HUES48 (cell line): Measurements from ENCODE around the gene EVC2.

ENCODE experiments used
- H3K27ac ChIP-seq: one replicate; pipeline ENCODE4 v1.7.0; 2013; ENCODE audit warnings: low read depth, low read length, inconsistent platforms
- H3K27me3 ChIP-seq: 2 replicates; pipeline ENCODE4 v1.6.1; 2013; ENCODE audit warnings: mild to moderate bottlenecking, low read length; ENCODE audit not compliant: control insufficient read depth, insufficient read depth
- H3K36me3 ChIP-seq: 2 replicates; pipeline ENCODE4 v1.6.1; 2013; ENCODE audit warnings: low read length; ENCODE audit not compliant: control insufficient read depth, insufficient read depth
- H3K4me1 ChIP-seq: 2 replicates; pipeline ENCODE4 v1.6.1; 2013; ENCODE audit warnings: mild to moderate bottlenecking, low read length; ENCODE audit not compliant: control insufficient read depth, insufficient read depth
- H3K4me3 ChIP-seq: 2 replicates; pipeline ENCODE4 v1.5.1; 2013; ENCODE audit warnings: mild to moderate bottlenecking, low read depth, low read length
- H3K9ac ChIP-seq: 2 replicates; pipeline ENCODE4 v1.6.1; 2013; ENCODE audit warnings: mild to moderate bottlenecking, low read depth, low read length, moderate library complexity
- H3K9me3 ChIP-seq: 2 replicates; pipeline ENCODE4 v1.6.1; 2013; ENCODE audit warnings: low read length; ENCODE audit not compliant: control insufficient read depth, insufficient read depth

The EVC2 gene

GRCh38 chr4:5541169-5541568, 167.2 kb downstream of the EVC2 start:
- Histone ChIP-seq H3K4me3 (no peak overlapping the region), H3K27me3 (no peaks in the 10 kb centered on the region), H3K4me1 (no peaks in the 10 kb centered on the region)

GRCh38 chr4:5539584-5539983, 168.8 kb downstream of the EVC2 start:
- H3K9ac ChIP-seq = no peak overlapping the region
- no peaks in the 10 kb centered on the region for H3K4me1 ChIP-seq
- no peak overlapping the region for H3K27ac ChIP-seq
- H3K9me3 ChIP-seq = no peaks in the 10 kb centered on the region
- H3K36me3 ChIP-seq = no peaks in the 10 kb centered on the region
- no peak overlapping the region for H3K4me3 ChIP-seq
- no peaks in the 10 kb centered on the region for H3K27me3 ChIP-seq

More at GRCh38 chr4:5541169-5541568, 167.2 kb downstream of the EVC2 start:
- no peak overlapping the region for H3K9ac ChIP-seq
- no peak overlapping the region for H3K27ac ChIP-seq
- H3K36me3 ChIP-seq = no peaks in the 10 kb centered on the region
- H3K9me3 ChIP-seq = no peaks in the 10 kb centered on the region

- Histone ChIP-seq H3K4me3 (no peak overlapping the region), H3K9ac (no peak overlapping the region), H3K4me1 (no peaks in the 10 kb centered on the region), H3K9me3 (no peaks in the 10 kb centered on the region), H3K27me3 (no peaks in the 10 kb centered on the region), H3K27ac (no peak overlapping the region), H3K36me3 (no peaks in the 10 kb centered on the region)
Observed at GRCh38 chr4:5532100-5532499, 176.3 kb downstream of the EVC2 start.

GRCh38 chr4:5528031-5528436, 180.3 kb downstream of the EVC2 start:
- Histone ChIP-seq H3K36me3 (no peaks in the 10 kb centered on the region), H3K9me3 (no peaks in the 10 kb centered on the region), H3K4me3 (no peak overlapping the region), H3K27ac (no peak overlapping the region), H3K4me1 (no peaks in the 10 kb centered on the region), H3K27me3 (no peaks in the 10 kb centered on the region), H3K9ac (no peak overlapping the region)

DNA sequence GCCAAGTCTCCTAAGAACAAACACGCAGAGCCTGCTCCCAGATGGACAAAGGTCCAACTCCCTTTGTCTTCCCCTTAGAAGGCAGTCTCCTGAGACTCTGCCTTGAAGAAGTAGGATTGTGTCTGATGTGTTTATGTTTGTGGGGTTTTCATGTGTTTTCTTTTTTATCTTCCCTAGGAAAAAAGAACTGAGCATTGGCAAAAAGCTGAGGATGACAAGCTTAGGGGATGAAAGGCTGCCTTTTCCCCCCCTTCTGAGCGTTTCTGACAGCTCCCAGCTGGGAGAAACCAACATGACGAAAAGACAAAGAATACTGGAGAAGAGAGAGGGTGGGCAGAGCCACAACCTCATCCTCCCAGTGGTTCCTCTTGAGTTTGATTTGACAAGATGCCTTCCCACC, 181.1 kb downstream of the EVC2 start:
- Histone ChIP-seq H3K27ac (no peak overlapping the region), H3K4me3 (no peak overlapping the region), H3K4me1 (no peaks in the 10 kb centered on the region), H3K9me3 (no peaks in the 10 kb centered on the region), H3K27me3 (no peaks in the 10 kb centered on the region), H3K9ac (no peak overlapping the region), H3K36me3 (no peaks in the 10 kb centered on the region)

DNA sequence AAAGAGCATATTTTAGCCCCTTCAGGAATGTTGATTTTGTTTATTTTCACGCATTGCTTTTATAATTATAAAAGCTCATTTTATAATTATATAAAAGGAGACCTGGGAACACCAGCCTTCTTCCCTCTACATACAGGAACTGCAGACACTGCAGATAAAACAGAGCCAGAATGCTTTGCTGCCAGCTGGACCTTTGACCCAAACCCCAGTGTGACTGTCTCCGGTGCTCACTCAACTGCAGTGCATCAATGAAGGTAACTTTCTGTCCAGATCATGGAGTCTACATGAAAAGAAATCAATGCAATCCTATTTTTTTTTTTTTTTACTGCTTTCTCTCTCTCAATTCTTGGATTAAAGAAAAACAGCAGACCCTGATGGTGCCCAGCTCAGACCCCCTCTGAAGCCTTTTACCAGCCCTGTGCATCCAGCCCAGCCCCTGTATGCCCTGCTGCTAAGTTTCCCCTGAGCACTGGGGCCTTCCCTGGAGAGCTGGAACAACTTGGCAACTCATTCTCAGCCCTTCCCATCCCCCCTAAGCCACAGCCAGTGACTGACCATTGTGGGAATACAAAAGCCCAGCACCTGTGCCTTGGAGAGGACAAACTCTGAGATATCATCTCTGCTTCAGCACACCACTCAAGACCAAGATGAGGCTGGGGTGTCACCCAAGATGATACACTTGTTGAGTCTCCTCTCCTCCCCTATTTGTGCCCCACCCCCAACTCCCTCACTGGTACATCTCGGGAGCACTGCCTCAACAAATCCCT, 182.1 kb downstream of the EVC2 start:
- no peaks in the 10 kb centered on the region for H3K4me1 ChIP-seq
- H3K9ac ChIP-seq = no peak overlapping the region
- H3K27me3 ChIP-seq = no peaks in the 10 kb centered on the region
- H3K27ac ChIP-seq = no peak overlapping the region
- no peaks in the 10 kb centered on the region for H3K9me3 ChIP-seq
- H3K36me3 ChIP-seq = no peaks in the 10 kb centered on the region
- H3K4me3 ChIP-seq = no peak overlapping the region

- Histone ChIP-seq H3K36me3 (no peaks in the 10 kb centered on the region), H3K4me1 (no peaks in the 10 kb centered on the region), H3K27me3 (no peaks in the 10 kb centered on the region), H3K9me3 (no peaks in the 10 kb centered on the region), H3K4me3 (no peak overlapping the region), H3K9ac (no peak overlapping the region), H3K27ac (no peak overlapping the region)
Observed at GRCh38 chr4:5524446-5525299, 183.7 kb downstream of the EVC2 start.

- H3K4me3 ChIP-seq = no peak overlapping the region
- no peaks in the 10 kb centered on the region for H3K4me1 ChIP-seq
- no peaks in the 10 kb centered on the region for H3K36me3 ChIP-seq
- no peak overlapping the region for H3K27ac ChIP-seq
- H3K9ac ChIP-seq = no peak overlapping the region
- H3K27me3 ChIP-seq = no peaks in the 10 kb centered on the region
- peaks cover 20% of the 10 kb centered on the region for H3K9me3 ChIP-seq
Observed at GRCh38 chr4:5517372-5517771, 191.0 kb downstream of the EVC2 start.

DNA sequence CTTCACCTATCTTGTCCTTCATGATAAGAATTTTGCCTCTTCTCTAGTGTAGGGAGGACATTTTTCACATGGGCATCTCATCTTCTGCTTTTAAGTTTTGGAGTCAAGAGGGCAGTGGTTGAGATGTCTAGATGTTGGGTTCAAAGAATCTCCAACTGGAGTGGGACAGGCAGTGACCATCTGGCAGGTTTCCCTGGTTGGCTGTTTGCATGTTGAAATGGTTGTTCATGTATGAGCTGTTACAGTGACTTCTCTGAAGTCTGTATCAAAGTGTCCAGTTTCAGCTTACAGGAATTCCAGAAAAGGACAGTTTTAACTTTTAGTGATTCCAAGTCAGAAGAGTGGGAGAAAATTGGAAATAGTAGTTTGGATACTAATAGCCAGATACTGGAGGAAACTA, 192.7 kb downstream of the EVC2 start:
- Histone ChIP-seq H3K27ac (no peak overlapping the region), H3K27me3 (no peaks in the 10 kb centered on the region), H3K9me3 (peaks cover 26% of the 10 kb centered on the region), H3K4me1 (no peaks in the 10 kb centered on the region), H3K4me3 (no peak overlapping the region), H3K36me3 (no peaks in the 10 kb centered on the region), H3K9ac (no peak overlapping the region)
